Dendritic cell treated with granulocyte-macrophage colony-stimulating factor and Interleukin-4, amounts not matched to agents 40 ng/mL and 50 ng/mL, for 4 days (primary cell): ENCODE measurements around the gene COQ8A.

ENCODE experiments used
- H3K27ac Mint-ChIP-seq: one replicate; pipeline ENCODE4 v1.8.0; 2022; ENCODE audit warnings: mild to moderate bottlenecking, mixed read lengths
- H3K27me3 Mint-ChIP-seq: one replicate; pipeline ENCODE4 v1.8.0; 2022; ENCODE audit warnings: mild to moderate bottlenecking, mixed read lengths
- H3K36me3 Mint-ChIP-seq: one replicate; pipeline ENCODE4 v1.8.0; 2022; ENCODE audit warnings: low read depth, mixed read lengths
- H3K4me1 Mint-ChIP-seq: one replicate; pipeline ENCODE4 v1.8.0; 2022; ENCODE audit warnings: low read depth, mixed read lengths
- H3K4me3 Mint-ChIP-seq: one replicate; pipeline ENCODE4 v1.8.0; 2022; ENCODE audit warnings: mild to moderate bottlenecking, moderate library complexity, mixed read lengths
- H3K9me3 Mint-ChIP-seq: one replicate; pipeline ENCODE4 v1.8.0; 2022; ENCODE audit warnings: mixed read lengths
- intact Hi-C: fragments of 100-400 bp; cut with micrococcal nuclease; formaldehyde crosslinking; loops from one replicate; pipeline ENCODE4 v1.15.0; 2022

COQ8A gene

DNA sequence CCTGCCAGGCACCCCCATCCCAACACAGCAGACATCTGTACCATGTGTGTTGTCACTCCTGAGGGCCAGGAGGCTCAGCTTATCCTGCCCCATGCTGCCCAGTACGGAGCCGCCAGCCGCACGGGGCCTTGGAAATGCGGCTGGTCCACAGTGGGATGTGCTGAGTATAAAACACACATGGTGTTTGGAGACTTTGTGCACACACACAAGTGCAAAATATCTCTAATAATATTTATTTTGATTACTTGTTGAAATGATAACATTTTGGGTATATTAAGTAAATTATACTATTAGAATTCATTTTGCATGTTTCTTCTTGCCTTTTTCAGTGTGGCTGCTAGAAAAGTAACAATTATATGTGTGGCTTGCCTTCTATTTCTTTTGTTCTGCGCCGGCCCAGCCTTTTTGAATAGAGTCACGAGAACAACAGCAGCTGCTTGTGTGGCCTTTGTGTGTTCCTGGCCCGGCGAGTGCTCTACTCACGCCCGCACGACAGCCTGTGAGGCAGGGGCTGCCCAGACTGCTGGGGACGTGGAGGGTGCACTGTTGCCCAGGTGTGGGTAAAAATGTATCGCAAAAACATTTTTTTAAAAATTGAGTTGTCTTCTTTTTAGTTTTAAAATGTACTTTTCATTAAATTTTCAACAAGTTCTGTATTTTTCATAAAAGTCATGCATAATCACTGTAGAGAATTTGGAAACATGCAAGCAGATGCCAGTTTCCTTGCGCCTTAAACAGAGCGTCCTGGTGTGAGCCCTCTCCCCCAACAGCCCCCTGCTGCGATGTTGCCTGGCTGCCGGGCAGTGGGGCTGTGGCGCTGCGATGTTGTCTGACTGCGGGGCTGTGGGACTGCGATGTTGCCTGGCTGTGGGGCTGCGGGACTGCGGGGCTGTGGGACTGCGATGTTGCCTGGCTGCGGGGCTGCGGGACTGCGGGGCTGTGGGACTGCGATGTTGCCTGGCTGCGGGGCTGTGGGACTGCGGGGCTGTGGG is 35.5 kb downstream of the COQ8A start:
- H3K4me1 Mint-ChIP-seq: peaks cover 16% of the 10 kb centered on the region
- intact Hi-C loops: no loop called here
- H3K4me3 Mint-ChIP-seq: no peak overlapping the region
- peaks cover 10% of the 10 kb centered on the region for H3K9me3 Mint-ChIP-seq
- peaks cover 81% of the 10 kb centered on the region for H3K36me3 Mint-ChIP-seq
- H3K27me3 Mint-ChIP-seq: no peaks in the 10 kb centered on the region
- no peak overlapping the region for H3K27ac Mint-ChIP-seq

DNA sequence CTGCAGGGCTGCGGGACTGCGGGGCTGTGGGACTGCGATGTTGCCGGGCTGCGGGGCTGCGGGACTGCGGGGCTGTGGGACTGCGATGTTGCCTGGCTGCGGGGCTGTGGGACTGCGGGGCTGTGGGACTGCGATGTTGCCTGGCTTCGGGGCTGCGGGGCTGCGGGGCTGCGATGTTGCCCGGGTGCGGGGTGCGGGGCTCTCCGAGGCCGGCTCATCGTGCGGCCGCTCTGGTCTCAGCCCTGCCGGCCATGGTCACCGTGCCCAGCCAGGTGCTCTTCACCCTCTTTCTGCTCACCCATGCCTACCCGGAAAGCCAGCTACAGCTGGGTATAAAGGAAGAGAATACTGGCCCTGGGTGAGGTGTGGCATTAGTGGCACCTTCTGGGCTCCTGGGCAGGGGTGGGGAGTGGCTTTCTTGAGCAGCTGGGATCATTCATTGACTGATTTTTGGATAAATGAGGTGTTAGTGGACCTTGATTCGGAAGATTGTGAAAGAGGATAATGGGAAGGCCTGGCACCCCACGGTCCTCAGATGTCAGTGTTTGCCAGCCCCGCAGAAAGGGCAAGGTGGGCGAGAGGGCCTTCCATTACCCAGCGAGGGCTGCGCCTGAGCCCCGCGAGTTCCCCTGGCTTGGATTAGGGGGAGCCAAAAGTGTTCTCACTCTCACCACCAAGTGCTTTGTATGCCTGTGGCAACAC is 36.3 kb downstream of the COQ8A start:
- intact Hi-C loops: no loop called here
- Mint-ChIP-seq H3K9me3 (peaks cover 8% of the 10 kb centered on the region), H3K4me3 (no peak overlapping the region), H3K4me1 (peaks cover 16% of the 10 kb centered on the region), H3K36me3 (peaks cover 85% of the 10 kb centered on the region), H3K27ac (no peak overlapping the region), H3K27me3 (no peaks in the 10 kb centered on the region)

DNA sequence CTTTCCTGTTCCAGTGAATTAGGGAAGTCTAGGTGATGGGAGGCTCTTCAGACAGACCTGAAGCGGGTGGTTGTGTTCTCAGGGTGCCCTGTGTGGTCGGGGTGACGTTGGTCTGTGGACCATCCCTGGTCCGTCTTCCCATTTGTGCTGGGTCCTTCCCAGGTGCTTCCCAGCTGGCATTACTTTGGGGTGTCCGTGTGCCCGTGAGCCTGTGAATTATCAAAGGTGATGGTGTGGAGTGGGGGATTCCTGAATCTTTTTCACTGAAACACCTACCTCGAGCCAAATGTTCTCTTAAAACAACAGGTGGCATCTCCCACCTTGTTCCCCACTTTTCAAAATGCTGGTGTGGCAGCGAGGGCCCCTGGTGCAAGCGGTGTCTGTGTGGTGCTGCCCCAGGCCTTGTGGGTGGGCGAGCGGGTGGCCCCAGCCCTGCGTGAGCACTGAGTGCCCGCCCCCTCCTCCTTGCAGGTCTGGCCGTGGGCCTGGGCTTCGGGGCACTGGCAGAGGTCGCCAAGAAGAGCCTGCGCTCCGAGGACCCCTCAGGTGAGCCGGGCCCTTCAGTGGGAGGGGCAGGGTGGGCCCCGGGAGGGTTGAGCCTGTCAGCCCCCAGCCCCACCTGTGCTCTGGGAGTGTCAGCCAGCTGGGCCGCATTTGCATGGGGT is 37.0 kb downstream of the COQ8A start:
- peaks cover 2% of the 10 kb centered on the region for H3K9me3 Mint-ChIP-seq
- H3K4me1 Mint-ChIP-seq: peaks cover 10% of the 10 kb centered on the region
- no peak overlapping the region for H3K4me3 Mint-ChIP-seq
- intact Hi-C loops: no loop called here
- no peaks in the 10 kb centered on the region for H3K27me3 Mint-ChIP-seq
- no peak overlapping the region for H3K27ac Mint-ChIP-seq
- H3K36me3 Mint-ChIP-seq: peaks cover 85% of the 10 kb centered on the region

DNA sequence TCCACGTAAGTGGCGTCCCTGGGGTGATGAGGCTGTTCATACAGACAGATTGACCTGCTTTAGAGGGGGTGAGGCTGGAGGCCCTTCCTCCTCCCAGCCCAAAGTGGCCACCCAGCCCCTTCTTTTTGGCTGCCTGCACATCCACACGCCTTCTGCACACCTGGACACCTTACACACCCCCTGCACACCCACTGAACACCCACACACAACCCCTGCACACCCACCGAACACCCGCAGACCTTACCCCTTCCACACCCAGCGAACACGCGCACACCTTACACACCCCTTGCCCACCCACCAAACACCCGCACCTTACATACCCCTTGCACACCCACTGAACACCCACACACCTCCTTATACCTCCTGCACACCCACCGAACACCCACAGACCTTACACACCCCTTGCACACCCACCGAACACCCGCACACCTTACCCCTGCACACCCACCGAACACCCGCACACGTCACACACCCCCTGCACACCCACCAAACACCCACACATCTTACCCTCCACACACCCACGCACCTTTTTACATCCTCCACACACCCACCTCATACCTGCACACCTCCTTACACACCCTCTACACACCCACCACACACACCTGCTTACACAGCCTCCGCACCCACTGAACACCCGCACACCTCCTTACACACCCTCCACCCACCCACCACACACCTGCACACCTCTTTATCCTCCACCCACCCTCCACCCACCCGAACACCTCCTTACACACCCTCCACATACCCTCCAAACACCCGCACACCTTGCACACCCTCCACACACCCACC is 37.7 kb downstream of the COQ8A start:
- Mint-ChIP-seq H3K4me3 (no peak overlapping the region), H3K27me3 (no peaks in the 10 kb centered on the region), H3K36me3 (peaks cover 90% of the 10 kb centered on the region), H3K27ac (no peak overlapping the region), H3K4me1 (peaks cover 9% of the 10 kb centered on the region), H3K9me3 (no peaks in the 10 kb centered on the region)
- intact Hi-C loops: no loop called here

DNA sequence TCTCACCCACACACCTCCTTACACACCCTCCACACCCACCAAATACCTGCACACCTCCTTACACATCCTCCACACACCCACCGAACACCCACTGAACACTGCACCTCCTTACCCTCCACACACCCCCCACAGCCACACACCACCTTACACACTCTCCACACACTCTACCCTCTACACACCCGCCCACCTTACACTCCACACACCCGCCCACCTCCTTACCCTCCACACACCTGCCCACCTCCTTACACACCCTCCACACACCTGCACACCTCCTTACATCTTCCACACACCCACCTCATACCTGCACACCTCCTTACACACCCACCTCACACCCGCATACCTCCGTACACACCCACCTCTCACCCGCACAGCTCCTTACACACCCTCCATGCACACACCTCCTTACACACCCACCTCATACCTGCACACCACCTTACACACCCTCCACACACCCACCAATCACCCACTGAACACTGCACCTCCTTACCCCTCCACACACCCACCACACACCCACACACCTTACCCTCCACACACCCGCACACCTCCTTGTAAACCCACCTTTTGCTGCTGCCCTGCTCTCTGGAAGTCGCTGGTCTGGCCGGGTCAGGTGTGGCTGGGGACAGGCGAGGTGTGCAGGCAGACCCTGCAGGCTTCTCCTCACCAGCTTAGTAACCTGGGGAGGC is 38.5 kb downstream of the COQ8A start:
- Mint-ChIP-seq H3K9me3 (no peaks in the 10 kb centered on the region), H3K27me3 (no peaks in the 10 kb centered on the region), H3K4me3 (no peak overlapping the region), H3K36me3 (peaks cover 97% of the 10 kb centered on the region), H3K27ac (no peak overlapping the region), H3K4me1 (peaks cover 9% of the 10 kb centered on the region)
- intact Hi-C loops: no loop called here

DNA sequence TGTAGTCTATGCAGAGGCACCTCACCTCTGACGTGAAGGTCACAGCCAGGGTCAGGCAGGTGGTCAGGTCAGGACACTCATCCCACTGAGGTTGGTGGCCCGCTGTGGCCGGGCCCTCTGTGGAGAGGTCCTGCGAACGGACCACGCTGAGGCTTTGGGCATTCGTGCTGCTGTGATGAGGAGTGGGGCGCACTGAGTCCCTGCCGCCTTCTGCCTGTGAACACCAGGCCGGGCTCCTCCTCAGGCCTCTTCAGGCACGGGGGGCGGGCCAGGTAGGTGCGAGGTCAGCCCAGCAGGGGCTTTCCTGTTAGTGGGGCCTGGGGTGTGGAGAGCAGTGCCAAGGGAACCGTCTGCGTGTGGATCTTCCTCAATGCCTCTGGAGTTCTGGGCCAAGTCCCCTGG is 39.0 kb downstream of the COQ8A start:
- no peak overlapping the region for H3K27ac Mint-ChIP-seq
- peaks cover 100% of the 10 kb centered on the region for H3K36me3 Mint-ChIP-seq
- peaks cover 4% of the 10 kb centered on the region for H3K4me1 Mint-ChIP-seq
- intact Hi-C loops: no loop called here
- H3K9me3 Mint-ChIP-seq: no peaks in the 10 kb centered on the region
- H3K27me3 Mint-ChIP-seq: no peaks in the 10 kb centered on the region
- no peak overlapping the region for H3K4me3 Mint-ChIP-seq

DNA sequence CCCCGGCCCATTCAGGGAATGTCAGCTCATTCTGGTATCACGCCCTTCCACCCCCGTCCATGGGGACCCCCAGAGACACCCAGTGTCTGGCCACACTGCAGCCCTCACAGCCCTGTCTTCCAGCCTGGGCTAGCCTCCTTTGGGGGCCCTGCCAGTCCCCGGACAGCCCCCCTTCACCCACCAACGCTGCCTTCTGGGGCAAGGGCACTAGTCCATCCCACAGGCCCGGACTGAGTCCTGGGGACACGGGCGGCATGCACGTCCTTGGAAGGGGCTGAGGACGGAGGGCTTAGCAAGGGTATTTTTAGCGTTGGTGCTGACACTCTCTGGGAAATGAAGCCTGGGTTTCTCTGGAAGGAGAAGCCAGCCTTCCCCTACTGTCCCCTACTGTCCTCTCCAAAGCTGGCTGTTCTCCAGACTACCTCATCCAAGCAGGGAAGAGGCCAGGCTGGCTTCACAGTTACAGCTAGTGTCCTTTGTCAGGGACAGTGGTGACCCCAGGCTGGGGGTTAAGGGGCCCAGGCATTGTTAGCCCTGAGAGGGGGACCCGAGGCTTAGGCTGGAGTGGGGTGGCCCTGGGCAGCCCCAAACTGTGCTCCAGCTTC is 39.5 kb downstream of the COQ8A start:
- peaks cover 100% of the 10 kb centered on the region for H3K36me3 Mint-ChIP-seq
- H3K4me3 Mint-ChIP-seq: no peak overlapping the region
- no peaks in the 10 kb centered on the region for H3K9me3 Mint-ChIP-seq
- H3K27me3 Mint-ChIP-seq: no peaks in the 10 kb centered on the region
- no peak overlapping the region for H3K27ac Mint-ChIP-seq
- intact Hi-C loops: no loop called here
- H3K4me1 Mint-ChIP-seq: no peaks in the 10 kb centered on the region

DNA sequence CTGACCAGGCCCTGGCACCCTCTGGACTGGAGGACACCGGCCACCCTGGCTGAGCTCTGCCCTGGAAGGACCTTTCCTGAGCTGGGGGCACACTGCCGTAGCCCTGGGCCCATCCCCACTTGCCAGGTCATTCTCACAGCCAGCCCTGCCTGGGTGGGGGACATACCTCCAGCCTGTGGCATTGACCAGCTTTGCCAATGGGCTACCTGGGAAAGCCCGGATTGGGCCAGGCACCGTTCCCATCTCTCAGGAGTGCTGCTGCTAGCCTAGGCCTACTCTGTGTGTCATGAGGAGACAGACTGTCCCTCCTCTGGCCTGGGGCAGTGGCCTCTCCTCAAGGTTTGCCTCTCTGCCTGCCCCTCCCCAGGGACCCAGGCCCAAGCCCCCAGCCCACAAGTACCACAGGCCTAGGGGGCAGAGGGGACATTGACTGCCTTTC is 40.0 kb downstream of the COQ8A start:
- Mint-ChIP-seq H3K27ac (no peak overlapping the region), H3K36me3 (peaks cover 100% of the 10 kb centered on the region), H3K4me1 (no peaks in the 10 kb centered on the region), H3K27me3 (no peaks in the 10 kb centered on the region), H3K9me3 (no peaks in the 10 kb centered on the region), H3K4me3 (no peak overlapping the region)
- intact Hi-C loops: no loop called here

DNA sequence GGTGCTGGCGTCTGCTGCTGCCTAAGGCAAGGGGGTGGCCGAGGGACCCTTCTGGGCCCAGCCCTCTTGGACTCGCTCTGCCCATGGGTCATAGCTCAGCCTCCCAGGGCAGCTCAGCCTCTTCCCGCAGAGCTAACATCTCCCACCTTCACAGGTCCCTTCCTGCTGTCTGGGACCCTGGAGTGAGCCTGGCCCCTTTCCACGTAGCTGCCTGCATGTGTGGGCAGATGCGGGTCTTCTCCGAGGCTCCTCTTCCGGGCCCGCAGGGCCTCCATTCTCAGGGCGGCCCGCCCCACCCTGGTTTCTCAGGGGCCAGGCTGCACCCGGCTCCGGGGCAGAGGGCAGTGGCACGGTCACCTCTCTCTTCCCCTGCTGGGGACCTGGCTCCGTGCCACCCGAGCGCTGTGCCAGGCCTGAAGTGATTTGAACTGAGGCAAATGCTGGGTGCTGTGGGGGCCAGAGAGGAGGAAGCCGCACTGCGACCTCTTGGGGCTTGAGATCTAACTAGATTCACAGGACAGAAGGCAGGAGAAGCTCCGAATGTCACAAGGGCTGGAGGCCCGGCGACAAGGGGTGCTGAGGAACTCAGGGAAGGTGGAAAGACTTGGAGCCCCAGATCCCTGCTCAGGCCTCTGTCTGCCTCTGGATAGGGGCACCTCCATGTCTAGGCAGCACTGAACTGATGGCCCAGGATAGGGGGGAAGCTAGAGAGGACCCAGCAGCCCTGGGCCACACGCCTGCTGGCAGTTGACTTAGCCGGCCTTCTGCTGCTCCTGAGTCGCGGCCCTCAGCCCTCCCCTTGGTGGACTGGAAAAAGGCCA is 40.7 kb downstream of the COQ8A start:
- Mint-ChIP-seq H3K4me1 (no peaks in the 10 kb centered on the region), H3K27me3 (no peaks in the 10 kb centered on the region), H3K36me3 (peaks cover 100% of the 10 kb centered on the region), H3K9me3 (no peaks in the 10 kb centered on the region), H3K27ac (no peak overlapping the region), H3K4me3 (no peak overlapping the region)
- intact Hi-C loops: no loop called here

DNA sequence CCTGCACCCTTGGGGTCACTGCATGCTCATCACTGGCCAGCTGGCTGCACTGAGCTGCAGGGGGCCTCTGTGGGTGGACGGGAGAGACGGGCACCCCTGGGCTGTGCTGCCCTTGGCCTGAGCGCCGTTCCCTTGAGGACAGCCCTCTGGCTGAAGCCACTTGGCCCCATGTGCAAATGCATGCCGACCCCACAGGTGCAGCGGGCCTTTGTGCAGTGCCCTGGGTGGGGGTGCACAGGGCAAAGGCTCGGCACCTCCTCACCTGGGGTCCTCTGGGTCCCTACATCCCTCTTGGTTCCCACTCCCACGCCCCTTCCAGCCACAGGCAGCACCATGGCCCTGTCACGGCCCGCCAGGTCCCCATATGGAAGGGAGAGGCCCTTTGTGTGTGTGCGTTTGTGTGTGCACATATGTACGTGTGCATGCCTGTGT is 41.3 kb downstream of the COQ8A start:
- no peaks in the 10 kb centered on the region for H3K4me1 Mint-ChIP-seq
- no peaks in the 10 kb centered on the region for H3K9me3 Mint-ChIP-seq
- peaks cover 100% of the 10 kb centered on the region for H3K36me3 Mint-ChIP-seq
- intact Hi-C loops: no loop called here
- H3K27me3 Mint-ChIP-seq: no peaks in the 10 kb centered on the region
- H3K4me3 Mint-ChIP-seq: no peak overlapping the region
- H3K27ac Mint-ChIP-seq: no peak overlapping the region

DNA sequence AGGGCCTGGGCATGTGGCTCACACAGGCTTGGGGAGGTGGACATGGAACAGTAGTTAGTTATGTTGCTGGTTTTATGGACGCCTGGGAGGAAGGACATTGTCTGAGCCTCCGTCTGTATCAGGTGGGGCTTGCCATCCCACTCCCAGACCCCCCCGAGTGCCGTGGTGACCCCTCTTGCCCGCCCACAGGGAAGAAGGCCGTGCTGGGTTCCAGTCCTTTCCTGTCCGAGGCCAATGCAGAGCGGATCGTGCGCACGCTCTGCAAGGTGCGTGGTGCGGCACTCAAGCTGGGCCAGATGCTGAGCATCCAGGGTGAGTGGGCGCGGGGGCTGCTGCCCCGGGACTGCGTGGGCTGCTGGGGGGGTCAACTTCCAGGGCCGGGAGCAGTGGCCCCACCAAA is 41.7 kb downstream of the COQ8A start:
- Mint-ChIP-seq H3K27me3 (no peaks in the 10 kb centered on the region), H3K9me3 (no peaks in the 10 kb centered on the region), H3K4me1 (no peaks in the 10 kb centered on the region), H3K4me3 (no peak overlapping the region), H3K27ac (no peak overlapping the region), H3K36me3 (peaks cover 100% of the 10 kb centered on the region)
- intact Hi-C loops: no loop called here

DNA sequence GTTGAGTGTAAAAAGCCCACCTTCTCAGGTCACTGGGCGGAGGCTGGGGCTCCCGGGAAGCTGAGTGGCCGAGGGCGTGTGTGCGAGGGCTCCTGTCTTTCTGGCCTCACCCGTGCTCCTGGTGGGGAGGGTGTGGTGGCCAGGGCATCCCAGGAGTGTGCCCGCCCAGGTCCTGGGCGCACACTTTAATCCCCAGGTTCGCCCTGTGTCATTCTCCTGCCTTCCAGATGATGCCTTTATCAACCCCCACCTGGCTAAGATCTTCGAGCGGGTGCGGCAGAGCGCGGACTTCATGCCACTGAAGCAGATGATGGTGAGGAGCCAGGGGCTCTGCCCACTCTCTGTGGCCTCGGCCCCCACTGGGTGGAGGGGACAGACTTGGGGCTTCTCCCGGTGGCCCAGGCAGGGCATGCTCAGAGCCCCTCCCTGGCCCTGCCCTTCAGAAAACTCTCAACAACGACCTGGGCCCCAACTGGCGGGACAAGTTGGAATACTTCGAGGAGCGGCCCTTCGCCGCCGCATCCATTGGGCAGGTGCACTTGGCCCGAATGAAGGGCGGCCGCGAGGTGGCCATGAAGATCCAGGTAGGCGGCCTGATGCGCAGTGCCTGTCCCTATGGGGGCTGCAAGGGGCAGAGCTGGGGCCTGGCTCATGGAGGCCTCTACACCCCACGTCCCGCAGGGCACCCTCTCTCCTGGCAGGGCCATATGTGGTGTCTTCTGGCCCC is 42.5 kb downstream of the COQ8A start:
- Mint-ChIP-seq H3K36me3 (peaks cover 100% of the 10 kb centered on the region), H3K27me3 (no peaks in the 10 kb centered on the region), H3K27ac (no peak overlapping the region), H3K4me1 (no peaks in the 10 kb centered on the region), H3K4me3 (no peak overlapping the region), H3K9me3 (no peaks in the 10 kb centered on the region)
- intact Hi-C loops: no loop called here
